ENCODE results near the gene OR1F1. TPM values are rescaled to one million over a fixed set of nuclear protein-coding genes. Genes with fewer than 3 reads are reported as not detected.

OR1F1 gene
- total RNA-seq, 1 experiment from 2014 or later = 0.44 TPM

GRCh38 chr16:3215601-3216262, 27.7 kb downstream of the OR1F1 start (continued):
- no peak for TF ChIP-seq ETV6 (CRISPR knock-in tag; IDR thresholded peaks at IDR 0.05)

- Mint-ChIP-seq H3K9me3 (peaks cover 62% of the 10 kb centered on the region), H3K36me3 (peaks cover 11% of the 10 kb centered on the region), H3K27me3 (ENCODE audit: low read depth) (peaks cover 54% of the 10 kb centered on the region), H3K4me1 (no peaks in the 10 kb centered on the region), H3K27ac (no peak overlapping the region), H3K4me3 (no peak overlapping the region)
- no peak for ATAC-seq
- CTCF ChIA-PET = no interaction called here
- DNase-seq (ENCODE audit: low spot score) = no peak
- POLR2A ChIA-PET = no interaction called here
- TF ChIP-seq NFYB (CRISPR knock-in tag; conservative IDR thresholded peaks at IDR 0.05; ENCODE audit: low read depth) = no peak
- TF ChIP-seq AFF4 (CRISPR knock-in tag; IDR thresholded peaks at IDR 0.05; ENCODE audit: borderline replicate concordance) = no peak
- no peak for TF ChIP-seq PREB (CRISPR knock-in tag; IDR thresholded peaks at IDR 0.05; ENCODE audit: borderline replicate concordance)
- TF ChIP-seq PRRX2 (CRISPR knock-in tag; IDR thresholded peaks at IDR 0.05) = no peak
- TF ChIP-seq ATF3 (CRISPR knock-in tag; conservative IDR thresholded peaks at IDR 0.05) = no peak
- TF ChIP-seq SOX15 (CRISPR knock-in tag; IDR thresholded peaks at IDR 0.05) = no peak
- no peak for TF ChIP-seq OVOL2 (CRISPR knock-in tag; IDR thresholded peaks at IDR 0.05; ENCODE audit: borderline replicate concordance)
- TF ChIP-seq JUN (CRISPR knock-in tag; IDR thresholded peaks at IDR 0.05) = no peak
- TF ChIP-seq ZNF121 (CRISPR knock-in tag; IDR thresholded peaks at IDR 0.05) = no peak
- TF ChIP-seq IRF1 (CRISPR knock-in tag; IDR thresholded peaks at IDR 0.05) = no peak
- no peak for TF ChIP-seq HMGXB4 (CRISPR knock-in tag; IDR thresholded peaks at IDR 0.05)
- TF ChIP-seq ATF6 (CRISPR knock-in tag; IDR thresholded peaks at IDR 0.05) = no peak
- no peak for TF ChIP-seq STAT6 (CRISPR knock-in tag; conservative IDR thresholded peaks at IDR 0.05; ENCODE audit: low read depth)
- TF ChIP-seq MXD4 (CRISPR knock-in tag; IDR thresholded peaks at IDR 0.05; ENCODE audit: borderline replicate concordance) = no peak
- no peak for TF ChIP-seq AR (CRISPR knock-in tag; IDR thresholded peaks at IDR 0.05)
- no peak for TF ChIP-seq ZNF263 (CRISPR knock-in tag; IDR thresholded peaks at IDR 0.05; ENCODE audit: low read depth)
- TF ChIP-seq ETV6 (CRISPR knock-in tag; IDR thresholded peaks at IDR 0.05) = no peak
- TF ChIP-seq ZSCAN18 (CRISPR knock-in tag; IDR thresholded peaks at IDR 0.05) = no peak
These were observed 28.2 kb downstream of the OR1F1 start for GRCh38 chr16:3216263-3216640.

All from WTC11 (cell line).